COLO829 (cell line): Measurements from ENCODE around the gene POLH.
"Not testable (repeated sequence)": the region's sequence is repeated elsewhere in the genome, so short reads cannot be mapped to it uniquely, and the experiment has no call there.

Experiments used
- DNase-seq: peaks from one replicate; pipeline ENCODE4 v3.0.0; 2012; ENCODE audit warnings: low spot score

The POLH gene

GRCh38 chr6:43633002-43633401 is 57.0 kb downstream of the POLH start:
- DNase-seq, result not testable (repeated sequence)

- DNase-seq, result no peak
These were observed 58.8 kb downstream of the POLH start for GRCh38 chr6:43634702-43635303.

GRCh38 chr6:43635387-43636307 is 59.7 kb downstream of the POLH start, which contains the start of gene MAD2L1BP:
Gene MAD2L1BP (plus strand): TSS chr6:43635840. CDS start chr6:43635876, 36 bp downstream.
- peak; percentile 75 for DNase-seq

- no peak for DNase-seq
These were observed 60.3 kb downstream of the POLH start for GRCh38 chr6:43636308-43636659.

GRCh38 chr6:43639984-43640800 is 64.2 kb downstream of the POLH start:
- peak; percentile 92 for DNase-seq

GRCh38 chr6:43644940-43645612 is 69.1 kb downstream of the POLH start, which contains the start of gene RSPH9:
Gene RSPH9 (plus strand): TSS chr6:43645036. CDS start chr6:43645099, 63 bp downstream.
- DNase-seq, result peak; percentile 76

GRCh38 chr6:43645613-43645964 is 69.6 kb downstream of the POLH start:
- no peak for DNase-seq

GRCh38 chr6:43647613-43648012 is 71.6 kb downstream of the POLH start:
- DNase-seq, result no peak

GRCh38 chr6:43648248-43648647 is 72.3 kb downstream of the POLH start:
- no peak for DNase-seq

GRCh38 chr6:43652822-43653221 is 76.8 kb downstream of the POLH start:
- DNase-seq, result not testable (repeated sequence)

- no peak for DNase-seq
These were observed 81.3 kb downstream of the POLH start for GRCh38 chr6:43657221-43657802.

- no peak for DNase-seq
These were observed 82.2 kb downstream of the POLH start for GRCh38 chr6:43658161-43658560.

GRCh38 chr6:43662948-43663347 is 87.0 kb downstream of the POLH start:
- not testable (repeated sequence) for DNase-seq
